SW 1271 (cell line): ENCODE data around the gene COPA.

Source experiments
- DNase-seq, 2 experiments: peaks; one replicate each; lab custom pipeline; 2025; lab: John Stamatoyannopoulos, UW

Gene COPA

DNA sequence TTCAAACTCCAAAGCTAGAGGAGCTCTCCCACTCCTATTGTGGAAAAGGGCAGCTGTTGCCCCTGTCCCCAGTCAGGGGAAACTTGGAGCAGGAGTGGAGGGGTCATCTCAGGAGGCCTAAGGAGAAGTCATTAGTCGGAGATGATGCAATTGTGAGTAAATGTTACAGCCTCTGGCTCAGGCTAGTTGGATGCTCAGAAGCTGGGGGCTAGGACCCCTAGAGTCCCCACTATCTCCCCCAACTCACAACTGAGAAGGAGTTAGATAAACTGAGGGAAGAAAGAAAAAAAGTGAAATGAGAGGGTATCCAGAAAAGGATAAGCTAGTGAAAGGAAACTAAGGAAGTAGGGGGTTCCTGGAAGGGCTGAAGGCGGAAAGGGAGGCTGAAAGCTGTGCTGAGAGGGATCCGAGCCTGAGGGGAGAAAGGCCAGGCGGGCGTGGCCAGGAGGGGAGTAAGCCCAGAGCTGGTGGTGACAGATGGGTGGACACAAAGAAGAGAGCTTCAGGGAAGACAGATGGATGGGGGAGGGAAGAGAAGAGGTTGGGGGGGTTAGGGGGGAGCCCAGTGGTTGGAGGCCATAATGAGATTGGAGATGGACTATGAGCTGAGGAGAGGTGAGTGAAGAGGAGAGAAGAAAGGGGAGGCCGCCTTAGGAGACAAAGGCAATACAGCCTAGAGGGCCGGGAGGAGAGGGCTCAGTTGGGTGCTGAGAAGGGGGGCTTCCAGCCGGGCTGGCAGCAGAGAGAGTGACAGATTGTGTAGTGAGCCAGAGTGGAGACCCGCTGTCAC is 19.3 kb upstream of the COPA start:
- no peak for DNase-seq

DNA sequence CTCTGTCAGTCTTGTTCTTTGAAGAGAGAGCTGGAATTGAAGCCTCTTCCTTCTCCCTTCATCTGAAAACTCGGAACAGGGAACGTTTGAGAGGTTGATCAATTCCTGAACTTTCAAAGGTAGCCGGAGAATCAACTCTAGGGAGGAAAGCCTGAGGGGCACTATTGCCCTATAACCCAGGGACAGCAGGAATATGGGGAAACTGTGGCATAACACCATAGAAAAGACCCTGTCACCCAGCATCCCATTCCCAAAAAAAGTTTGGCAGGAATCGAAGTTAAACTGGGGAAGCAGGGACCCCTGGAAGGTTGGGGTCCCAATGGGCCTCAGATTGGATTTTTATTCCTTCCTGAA is 18.7 kb upstream of the COPA start:
- DNase-seq, result no peak

DNA sequence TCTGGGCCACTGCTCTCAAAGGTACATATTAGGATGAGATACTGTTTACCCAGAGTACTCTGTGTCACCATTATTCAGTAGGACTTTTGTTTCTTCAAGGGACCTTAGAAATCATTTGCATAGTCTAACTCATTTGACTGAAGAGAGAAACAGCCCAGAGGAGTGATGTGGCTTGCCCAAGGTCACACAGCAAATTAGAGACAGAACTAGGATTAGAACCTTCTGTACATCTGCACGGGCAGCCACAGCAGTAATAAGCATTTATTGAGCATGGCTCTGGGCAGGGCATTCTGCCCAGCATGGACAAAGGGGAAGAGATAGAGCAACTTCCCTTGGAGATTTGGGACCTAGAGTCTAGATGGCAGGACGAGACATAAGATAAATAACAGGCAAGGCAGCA is 18.1 kb upstream of the COPA start:
- DNase-seq, result no peak

DNA sequence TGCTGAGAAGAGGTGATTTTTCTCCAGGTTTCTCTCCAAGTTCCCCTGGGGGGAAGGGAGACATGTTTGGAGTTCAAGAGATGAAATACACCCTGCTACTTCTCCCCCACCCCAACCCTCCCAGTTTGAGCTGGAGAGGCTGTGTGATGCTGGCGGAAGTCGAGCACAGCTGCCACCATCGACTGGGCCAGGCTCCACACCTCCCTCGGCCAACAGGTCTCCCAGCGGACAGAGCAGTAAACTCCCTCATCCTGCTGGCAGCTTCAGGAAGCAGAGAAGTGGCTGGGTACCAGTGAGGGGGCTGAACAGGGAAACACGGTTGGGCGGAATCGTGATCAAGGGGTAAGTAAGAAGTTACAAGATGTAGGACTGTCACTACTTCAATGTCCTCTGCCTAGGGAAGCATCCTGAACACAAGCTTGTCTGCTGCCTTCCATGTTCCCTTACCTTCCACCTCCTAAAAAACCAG is 17.2 kb upstream of the COPA start:
- no peak for DNase-seq

DNA sequence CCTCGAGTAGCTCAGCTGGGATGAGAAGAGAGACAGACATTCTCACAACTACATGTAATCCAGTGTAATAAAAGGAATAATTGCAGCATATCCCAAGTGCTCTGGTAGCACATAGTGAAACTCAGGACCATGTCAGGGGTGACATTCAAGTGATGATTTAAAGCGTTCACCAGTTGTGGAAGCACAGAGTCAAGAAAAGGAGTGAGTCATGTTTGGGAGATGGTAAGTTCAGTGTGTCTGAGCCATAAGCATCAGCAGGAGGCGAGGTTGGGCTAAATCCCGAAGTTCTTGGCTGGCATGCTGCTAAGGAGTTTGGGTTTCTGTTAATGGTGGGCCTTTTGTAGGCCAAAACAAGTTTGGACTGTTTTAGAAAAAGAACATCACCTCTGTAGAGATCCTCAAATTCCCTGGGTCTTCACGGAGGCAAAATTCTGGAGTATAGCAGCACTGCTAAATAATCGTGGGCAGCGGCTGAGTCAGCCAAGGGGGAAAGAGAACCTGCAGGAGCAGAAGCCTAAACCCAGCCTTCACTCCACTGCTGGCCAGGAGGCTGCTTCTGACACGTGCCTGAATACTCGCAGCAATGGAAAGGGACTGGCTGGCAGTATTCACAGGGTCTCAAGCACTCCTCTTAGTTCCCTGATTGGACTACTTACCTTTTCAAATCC is 16.6 kb upstream of the COPA start:
- no peak for DNase-seq

DNA sequence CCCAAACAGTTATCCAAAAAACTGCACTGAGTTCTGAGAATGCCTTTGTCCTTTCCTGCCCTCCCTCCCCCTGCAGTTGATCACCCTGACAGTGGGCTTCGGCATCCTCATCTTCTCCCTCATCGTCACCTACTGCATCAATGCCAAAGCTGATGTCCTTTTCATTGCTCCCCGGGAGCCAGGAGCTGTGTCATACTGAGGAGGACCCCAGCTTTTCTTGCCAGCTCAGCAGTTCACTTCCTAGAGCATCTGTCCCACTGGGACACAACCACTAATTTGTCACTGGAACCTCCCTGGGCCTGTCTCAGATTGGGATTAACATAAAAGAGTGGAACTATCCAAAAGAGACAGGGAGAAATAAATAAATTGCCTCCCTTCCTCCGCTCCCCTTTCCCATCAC is 15.0 kb upstream of the COPA start:
- no peak for DNase-seq

DNA sequence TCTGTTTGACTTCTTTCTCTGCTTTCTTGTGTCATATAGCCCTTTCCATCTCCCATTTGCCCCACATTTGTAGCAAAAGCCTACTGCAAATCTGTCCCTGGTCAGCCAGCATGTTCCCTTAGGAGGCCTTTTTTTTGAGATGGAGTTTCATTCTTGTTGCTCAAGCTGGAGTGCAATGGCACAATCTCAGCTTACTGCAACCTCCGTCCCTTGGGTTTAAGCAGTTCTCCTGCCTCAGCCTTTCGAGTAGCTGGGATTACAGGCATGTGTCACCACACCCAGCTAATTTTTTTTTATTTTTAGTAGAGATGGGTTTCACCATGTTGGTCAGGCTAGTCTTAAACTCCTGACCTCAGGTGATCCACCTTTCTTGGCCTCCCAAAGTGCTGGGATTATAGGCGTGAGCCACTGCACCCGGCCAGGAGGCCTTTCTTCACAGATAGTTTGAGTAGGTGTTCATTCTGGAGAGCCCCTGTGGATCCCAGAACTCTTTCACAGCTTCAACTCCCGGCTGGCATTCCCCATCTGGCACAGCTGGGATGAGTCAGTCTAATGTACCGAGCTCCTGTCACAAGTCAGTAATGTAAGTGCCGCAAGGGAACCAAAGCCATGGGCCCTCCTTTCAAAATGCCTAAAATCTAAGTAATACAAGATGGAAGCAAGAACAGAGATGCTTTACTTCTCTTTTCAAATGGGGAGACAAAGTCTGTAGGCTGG is 14.4 kb upstream of the COPA start:
- DNase-seq, result no peak

DNA sequence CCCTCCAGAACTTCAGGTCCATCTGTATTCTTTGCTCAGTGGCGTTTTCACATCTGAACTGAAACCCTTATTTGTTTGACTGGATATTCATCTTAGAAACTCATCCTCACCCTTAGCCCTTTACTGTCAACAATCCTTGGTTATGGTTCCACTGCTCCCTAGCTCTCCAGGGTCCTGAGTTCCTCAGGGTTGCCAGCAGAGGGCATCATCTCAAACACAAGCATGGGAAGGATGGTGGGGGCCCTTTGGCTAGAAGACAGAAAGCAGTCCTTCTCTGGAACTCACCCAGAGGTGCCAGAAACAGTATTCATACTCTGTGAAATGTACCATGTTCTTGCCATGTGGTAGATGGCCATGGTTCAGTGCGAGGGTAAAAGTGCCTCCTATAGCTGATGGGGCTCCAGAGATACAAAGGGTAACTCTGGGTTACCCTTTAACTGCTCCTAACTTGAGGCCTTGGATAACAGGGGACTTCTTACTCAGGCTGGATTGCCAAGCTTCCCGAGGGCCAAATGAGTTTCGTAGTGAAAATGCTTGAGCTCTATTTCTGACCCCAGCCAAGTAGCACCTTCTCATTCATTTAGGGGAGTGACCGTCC is 11.4 kb upstream of the COPA start:
- DNase-seq, result peak in 1 of 2 experiments; percentile 1

DNA sequence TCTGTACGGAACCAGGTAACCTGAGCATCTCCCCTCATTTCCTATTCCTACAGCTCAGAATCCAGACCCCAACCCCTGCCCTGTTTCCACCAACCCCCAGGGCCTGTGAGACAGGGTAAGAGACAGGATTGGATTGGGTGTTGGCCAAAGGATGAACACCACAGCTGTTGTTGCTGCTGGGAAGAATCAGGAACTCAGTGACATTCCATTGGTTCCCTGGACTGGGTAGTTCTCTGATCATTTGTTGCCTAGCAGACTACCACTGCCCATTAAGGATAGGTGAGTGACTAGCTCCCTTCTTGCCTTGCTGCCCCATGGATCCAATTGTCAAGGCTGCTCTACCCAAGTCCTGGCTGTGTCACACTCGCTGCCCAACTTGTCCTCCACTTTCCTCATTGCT is 10.2 kb upstream of the COPA start:
- no peak for DNase-seq

DNA sequence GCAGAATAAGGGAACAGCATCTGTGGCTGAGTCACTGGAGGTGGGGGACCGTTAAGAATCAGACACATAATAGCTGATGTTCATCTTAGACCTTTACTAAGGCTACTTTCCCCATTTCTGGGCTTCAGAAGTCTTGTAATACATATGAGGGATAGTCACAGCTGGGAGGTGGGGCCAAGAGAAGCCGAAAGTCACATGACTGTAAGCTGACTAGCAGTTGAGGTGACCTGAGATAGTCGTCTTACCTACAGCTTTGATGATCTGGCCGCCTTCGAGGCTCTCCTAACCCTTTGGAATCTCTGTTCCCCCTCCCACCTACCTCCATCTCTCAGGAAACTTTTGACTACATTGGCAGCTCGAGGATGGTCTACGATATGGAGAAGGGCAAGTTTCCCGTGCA is 9.5 kb upstream of the COPA start:
- DNase-seq, result no peak

DNA sequence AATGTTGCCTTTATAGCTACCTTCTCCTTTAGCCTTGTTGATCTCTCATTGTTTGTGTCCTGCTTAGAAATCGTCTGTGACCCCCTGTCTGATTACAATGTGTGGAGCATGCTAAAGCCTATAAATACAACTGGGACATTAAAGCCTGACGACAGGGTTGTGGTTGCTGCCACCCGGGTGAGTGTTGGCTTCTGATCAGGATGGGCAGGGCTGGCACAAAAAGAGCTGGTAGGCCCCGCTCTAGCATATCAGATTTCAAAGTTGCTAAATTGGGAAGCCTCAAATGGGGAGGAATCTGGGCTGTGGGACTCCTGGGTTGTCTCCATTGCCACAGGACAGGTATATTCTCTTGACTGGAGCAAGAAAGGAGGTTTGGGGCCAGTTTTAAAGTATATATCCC is 8.6 kb upstream of the COPA start:
- no peak for DNase-seq

DNA sequence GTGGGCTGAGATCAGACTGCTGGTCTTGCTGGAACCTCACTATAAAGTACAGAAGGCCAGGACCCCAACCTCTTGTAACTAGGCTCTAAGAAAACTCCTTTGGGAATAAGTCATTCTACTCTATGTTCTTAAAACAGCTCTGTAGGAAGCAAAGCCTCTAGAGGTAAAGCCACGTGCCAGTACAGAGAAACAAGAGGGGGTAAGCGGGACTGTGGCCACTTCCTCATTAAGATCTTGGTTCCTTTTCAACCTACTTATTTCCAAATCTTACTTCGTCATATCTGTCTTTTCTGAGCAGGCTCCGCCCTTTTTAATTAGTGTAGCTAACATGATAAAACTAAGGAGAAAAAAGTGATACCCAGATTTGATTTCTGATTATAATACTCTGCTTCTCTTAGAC is 3.9 kb upstream of the COPA start:
- DNase-seq, result no peak

DNA sequence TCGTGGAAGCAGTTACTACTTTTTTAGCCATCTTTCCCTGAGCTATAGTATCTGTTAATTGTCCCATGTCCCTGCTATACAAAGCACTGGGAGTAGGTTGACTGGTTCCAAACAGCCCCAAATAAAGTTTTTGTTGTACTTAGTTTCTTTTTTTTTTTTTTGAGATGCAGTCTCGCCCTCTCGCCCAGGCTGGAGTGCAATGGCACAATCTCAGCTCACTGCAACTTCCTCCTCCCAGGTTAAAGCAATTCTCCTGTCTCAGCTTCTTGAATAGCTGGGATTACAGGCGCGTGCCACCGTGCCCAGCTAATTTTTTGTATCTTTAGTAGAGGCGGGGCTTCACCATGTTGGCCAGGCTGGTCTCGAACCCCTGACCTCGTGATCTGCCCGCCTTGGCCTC is 3.4 kb upstream of the COPA start:
- DNase-seq, result no peak

DNA sequence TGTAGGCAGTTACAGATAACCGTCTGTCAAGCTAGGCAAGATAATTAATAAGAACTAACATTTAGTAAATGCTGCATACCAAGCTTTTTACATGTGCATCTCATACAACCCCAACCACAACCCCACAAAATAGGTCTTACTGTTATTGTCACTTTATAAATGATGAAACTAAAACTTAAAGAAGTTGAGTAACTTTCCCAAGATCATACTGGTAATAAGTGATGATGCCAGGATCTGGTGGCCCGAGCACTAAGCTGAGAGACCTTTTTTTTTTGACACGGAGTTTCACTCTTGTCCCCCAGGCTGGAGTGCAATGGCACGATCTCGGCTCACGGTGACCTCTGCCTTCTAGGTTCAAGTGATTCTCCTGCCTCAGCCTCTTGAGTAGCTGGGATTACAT is 1.9 kb upstream of the COPA start:
- no peak for DNase-seq

DNA sequence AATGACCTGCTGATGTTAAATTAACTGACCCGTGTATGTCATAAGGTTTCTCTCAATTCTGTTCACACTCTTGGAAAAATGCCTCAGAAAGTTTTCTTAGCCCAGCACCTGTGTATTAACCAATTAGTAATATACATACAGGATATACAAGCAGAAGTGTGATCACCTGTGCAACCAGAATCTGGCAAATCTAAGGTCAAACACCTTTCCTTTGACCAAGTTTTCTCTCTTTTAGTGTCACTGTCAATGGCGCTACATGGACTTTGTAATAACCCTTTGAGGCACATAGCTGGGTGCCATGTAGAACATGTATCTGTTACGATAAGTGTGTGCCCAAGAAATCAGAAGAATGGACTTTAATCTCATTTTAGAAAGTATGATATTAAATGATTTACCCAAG is 1.2 kb upstream of the COPA start:
- DNase-seq, result no peak

DNA sequence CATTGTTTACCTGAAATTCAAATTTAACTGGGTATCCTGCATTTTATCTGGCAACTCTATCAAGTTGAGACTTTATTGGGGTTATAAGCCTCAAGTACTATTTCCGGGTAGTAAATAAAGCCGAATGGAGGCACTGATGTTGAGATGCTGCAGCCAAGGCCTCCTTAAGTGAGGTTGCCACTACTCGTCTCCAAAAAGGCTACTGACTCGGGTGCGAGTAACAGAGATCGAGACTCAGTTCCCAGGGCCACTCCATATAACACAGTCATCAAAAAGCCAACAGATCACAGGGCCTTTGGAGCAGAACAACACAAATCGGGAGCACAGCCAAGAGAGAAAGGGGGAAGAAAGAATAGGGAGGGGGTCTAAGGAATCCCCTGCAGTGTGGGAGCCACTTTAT is 524 bp downstream of the COPA start:
- DNase-seq, result no peak

DNA sequence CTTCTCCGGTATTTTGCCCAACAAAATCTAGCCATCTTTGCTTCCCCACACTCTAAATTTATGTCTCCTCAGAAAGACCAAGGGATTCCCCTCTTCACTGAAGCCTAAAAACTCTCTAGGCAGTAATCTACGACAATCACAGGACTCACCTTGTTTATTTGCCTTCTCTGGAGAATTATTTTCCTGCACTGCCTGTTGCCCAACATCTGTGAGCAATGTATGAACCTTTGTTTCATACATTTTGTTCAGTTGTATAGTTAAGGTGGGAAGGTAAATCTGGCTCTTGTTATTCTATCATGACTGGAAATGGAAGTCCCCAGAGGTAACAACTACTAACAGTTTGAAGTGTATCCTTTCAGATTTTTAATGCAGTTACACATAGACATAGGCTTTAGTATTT is 2.2 kb downstream of the COPA start:
- no peak for DNase-seq

DNA sequence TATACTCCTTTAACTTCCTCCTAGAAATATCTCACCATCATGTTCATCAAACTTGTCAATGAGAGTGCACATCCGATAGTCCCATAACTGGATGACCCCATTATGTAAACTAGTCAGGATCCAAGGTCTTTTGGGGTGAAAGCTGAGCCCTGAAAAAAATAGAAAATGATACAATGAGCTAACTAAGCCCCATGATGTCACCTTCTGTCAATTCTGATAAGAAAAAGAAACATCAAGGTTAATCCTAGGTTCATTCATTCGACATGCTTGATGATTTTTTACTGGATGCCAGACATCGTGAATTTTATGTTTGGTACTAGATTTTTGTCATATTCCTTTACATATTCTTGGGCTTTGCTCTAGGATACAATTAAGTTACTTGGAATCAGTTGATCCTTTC is 2.9 kb downstream of the COPA start:
- no peak for DNase-seq

DNA sequence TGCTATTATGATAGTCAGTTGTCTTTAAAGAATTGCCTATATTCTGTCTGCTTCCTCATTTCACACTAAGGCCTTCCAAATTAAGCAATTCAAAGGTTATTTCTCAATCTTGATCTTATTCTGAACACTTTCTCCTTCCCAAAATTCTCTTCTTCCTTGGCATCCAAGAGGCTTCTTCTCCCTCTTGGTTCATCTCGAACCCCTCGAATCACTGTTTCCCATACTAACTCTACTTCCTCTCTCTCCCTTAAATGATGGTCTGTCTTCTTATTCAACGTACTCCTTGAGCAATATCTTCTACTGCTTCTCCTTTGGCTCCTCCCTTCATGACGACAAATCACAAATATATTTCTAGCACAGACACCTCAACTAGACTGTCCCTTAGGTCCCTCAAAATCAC is 4.5 kb downstream of the COPA start:
- DNase-seq, result no peak

DNA sequence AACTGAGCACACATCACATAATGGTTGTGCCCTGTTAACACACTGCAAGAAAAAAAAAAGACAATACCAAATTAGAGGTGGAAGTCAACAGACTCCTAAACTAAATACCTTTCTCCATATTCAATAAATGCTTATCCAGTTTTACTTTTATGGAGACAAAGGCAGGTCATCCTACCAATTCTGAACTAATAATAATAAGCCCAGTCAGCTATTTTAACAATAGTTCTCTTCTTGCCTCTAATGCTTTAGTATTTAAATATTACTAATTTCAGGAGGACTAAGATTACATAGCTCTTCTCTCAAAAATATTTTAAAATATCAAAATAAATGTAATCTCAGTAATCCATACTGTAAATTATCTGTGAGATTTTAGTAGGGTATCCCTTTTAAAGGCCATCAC is 10.5 kb downstream of the COPA start:
- no peak for DNase-seq

DNA sequence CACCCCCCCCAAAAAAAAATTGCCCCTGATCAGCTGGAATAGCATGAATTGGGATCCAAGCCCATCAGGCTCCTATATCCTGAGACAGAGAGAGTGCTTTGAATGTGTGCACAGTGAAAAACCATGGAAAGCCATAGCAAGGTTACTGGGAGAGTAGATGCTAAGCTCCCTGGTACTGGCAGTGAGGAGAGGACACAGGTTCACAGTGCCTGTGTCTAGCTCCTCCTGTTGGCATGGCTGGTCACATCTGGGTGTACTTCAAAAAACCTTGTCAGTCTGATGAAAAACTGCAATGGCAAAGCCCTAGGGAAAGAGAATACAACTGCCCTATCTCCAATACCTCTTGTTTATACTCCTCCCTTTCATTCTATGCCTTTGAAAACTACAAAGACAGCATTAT is 12.9 kb downstream of the COPA start:
- DNase-seq, result no peak

DNA sequence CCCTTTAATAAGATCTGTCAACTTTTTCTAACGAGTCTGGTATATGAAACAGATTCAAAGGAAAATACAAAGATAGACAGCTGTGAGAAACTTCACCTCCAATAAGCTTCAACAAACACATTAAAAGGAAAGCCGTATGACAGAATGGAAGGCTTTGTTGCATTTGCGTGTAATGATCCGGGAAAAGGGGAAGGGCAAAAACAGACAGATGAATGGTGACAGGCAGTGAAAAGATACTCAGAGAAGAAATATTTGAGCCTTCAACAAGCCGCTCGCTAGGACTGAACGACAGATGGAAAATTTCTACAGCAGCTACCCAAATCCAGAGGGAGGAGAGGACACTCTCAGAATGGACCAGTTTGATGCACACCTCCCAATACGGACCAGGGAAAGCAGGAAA is 14.9 kb downstream of the COPA start:
- no peak for DNase-seq

DNA sequence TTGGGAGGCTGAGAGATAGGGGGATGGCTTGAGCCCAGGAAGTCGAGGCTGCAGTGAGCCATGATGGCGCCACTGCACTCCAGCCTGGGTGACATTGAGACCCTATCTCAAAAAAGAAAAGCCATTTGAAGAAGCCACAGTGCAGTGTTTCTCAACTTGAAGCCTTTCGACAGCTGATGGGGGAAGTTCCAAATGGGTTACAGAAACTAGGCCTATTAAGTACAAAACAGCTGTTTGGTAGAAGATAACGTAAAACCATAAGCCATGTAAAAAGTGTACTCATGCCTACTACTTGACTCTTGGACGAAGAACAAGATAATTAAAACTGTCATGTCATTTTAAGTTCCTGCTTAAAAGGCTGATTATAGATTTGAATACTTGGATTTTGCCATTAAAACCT is 16.6 kb downstream of the COPA start:
- DNase-seq, result no peak
